Lung (tissue), 12 donors: Measurements from ENCODE around the gene ACBD6. TPM values are rescaled to one million over a fixed set of nuclear protein-coding genes. Genes with fewer than 3 reads are reported as not detected.
A peak's percentile ranks its signal among the peaks of the same experiment; 100 is the strongest.
"Not testable (repeated sequence)": the region's sequence is repeated elsewhere in the genome, so short reads cannot be mapped to it uniquely, and the experiment has no call there.

ENCODE experiments used
- ATAC-seq: fragments of 200-7000 bp; cut with Tn5 transposase; one replicate; pipeline ENCODE4 v1.9.1; 2020; ENCODE audit warnings: moderate number of reproducible peaks; ENCODE audit not compliant: insufficient read depth, low FRiP score
- DNase-seq, 3 donors: peaks; one replicate each; pipeline ENCODE4 v3.0.0-alpha.2; 2013 to 2017
- H3K27ac ChIP-seq, 2 donors: one replicate each; pipeline ENCODE4 v1.5.1; 2013; ENCODE audit warnings: mild to moderate bottlenecking in 2 of 2, moderate library complexity in 2 of 2, control low read depth in 1 of 2, inconsistent platforms in 1 of 2, low read depth in 1 of 2, low read length in 1 of 2
- H3K27me3 ChIP-seq, 3 donors: one replicate each; pipeline ENCODE4 v1.5.1; 2013; ENCODE audit warnings: low read length in 2 of 3; ENCODE audit not compliant: control insufficient read depth in 3 of 3, insufficient read depth in 3 of 3
- H3K36me3 ChIP-seq, 4 donors: one replicate each; pipeline ENCODE4 v1.5.1; 2013; ENCODE audit warnings: low read length in 4 of 4, mild to moderate bottlenecking in 1 of 4, moderate library complexity in 1 of 4; ENCODE audit not compliant: control insufficient read depth in 4 of 4, insufficient read depth in 4 of 4
- H3K4me1 ChIP-seq, 5 donors: one replicate each; pipeline ENCODE4 v1.5.1; 2013; ENCODE audit warnings: low read length in 5 of 5, mild to moderate bottlenecking in 2 of 5, moderate library complexity in 1 of 5; ENCODE audit not compliant: control insufficient read depth in 5 of 5, insufficient read depth in 5 of 5
- H3K4me3 ChIP-seq: one replicate; pipeline ENCODE4 v1.5.1; 2013; ENCODE audit warnings: mild to moderate bottlenecking, control low read depth, moderate library complexity
- H3K9ac ChIP-seq, 2 donors: one replicate each; pipeline ENCODE4 v1.5.1; 2013; ENCODE audit warnings: low read length in 2 of 2, control low read depth in 1 of 2; ENCODE audit not compliant: insufficient read depth in 1 of 2
- H3K9me3 ChIP-seq, 4 donors: one replicate each; pipeline ENCODE4 v1.5.1; 2013; ENCODE audit warnings: low read length in 3 of 4, mild to moderate bottlenecking in 1 of 4, moderate library complexity in 1 of 4; ENCODE audit not compliant: control insufficient read depth in 4 of 4, insufficient read depth in 3 of 4
- WGBS, 2 donors: extraction: QIAGEN DNeasy Blood & Tissue Kit; methylation state at CpG; one replicate each; pipeline ENCODE4 v1.1.7; 2013; 5-methylcytosine and 5-hydroxymethylcytosine counted together
- polyA plus RNA-seq, 2 donors: library from polyadenylated mRNA; stranded (reverse); fragments of 200-250 nt; gene quantifications; one replicate each; pipeline ENCODE4 v1.2.1, GENCODE V29; 2013
- total RNA-seq, 2 donors: library from RNA; depleted of rRNA in 1 of 2; stranded (reverse); fragments of >200 nt in 1 of 2; gene quantifications; one replicate each; pipeline ENCODE4 v1.2.1, GENCODE V29; 2014 to 2021
- TF ChIP-seq, protein P1 (sequence below): IDR thresholded peaks from 2 replicates; pipeline ENCODE4 v1.5.1; 2012; ENCODE audit warnings: mild to moderate bottlenecking; ENCODE audit errors: control extremely low read depth, extremely low read depth
- donor health status: control.
- donor health status: control.
- donor health status: Bipolar disorder and iron deficiency.
- donor health status: healthy.
- donor health status: DM: yes; HTN: yes; CAD: no.

Gene ACBD6
- total and polyA plus RNA-seq, 4 donors = 28.1 to 53.3 (median 41.1) TPM

- no peak for ATAC-seq
- peaks cover 0 to 17% (median 4%) of the 10 kb centered on the region in 5 donors for H3K4me1 ChIP-seq
- TF ChIP-seq, protein P1, sequence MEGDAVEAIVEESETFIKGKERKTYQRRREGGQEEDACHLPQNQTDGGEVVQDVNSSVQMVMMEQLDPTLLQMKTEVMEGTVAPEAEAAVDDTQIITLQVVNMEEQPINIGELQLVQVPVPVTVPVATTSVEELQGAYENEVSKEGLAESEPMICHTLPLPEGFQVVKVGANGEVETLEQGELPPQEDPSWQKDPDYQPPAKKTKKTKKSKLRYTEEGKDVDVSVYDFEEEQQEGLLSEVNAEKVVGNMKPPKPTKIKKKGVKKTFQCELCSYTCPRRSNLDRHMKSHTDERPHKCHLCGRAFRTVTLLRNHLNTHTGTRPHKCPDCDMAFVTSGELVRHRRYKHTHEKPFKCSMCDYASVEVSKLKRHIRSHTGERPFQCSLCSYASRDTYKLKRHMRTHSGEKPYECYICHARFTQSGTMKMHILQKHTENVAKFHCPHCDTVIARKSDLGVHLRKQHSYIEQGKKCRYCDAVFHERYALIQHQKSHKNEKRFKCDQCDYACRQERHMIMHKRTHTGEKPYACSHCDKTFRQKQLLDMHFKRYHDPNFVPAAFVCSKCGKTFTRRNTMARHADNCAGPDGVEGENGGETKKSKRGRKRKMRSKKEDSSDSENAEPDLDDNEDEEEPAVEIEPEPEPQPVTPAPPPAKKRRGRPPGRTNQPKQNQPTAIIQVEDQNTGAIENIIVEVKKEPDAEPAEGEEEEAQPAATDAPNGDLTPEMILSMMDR = no peak
- H3K4me3 ChIP-seq = no peak overlapping the region
- peak in 2 of 3 donors; percentile 55 to 61 for DNase-seq
- H3K36me3 ChIP-seq = no peaks in the 10 kb centered on the region
- H3K27ac ChIP-seq = no peak overlapping the region
- no peak overlapping the region for H3K9ac ChIP-seq
- H3K9me3 ChIP-seq = peaks cover 0 to 1% (median 0%) of the 10 kb centered on the region in 4 donors
- no peaks in the 10 kb centered on the region for H3K27me3 ChIP-seq
Measured at GRCh38 chr1:180425952-180426351, 76.4 kb downstream of the ACBD6 start.

GRCh38 chr1:180424848-180425457 lies 77.4 kb downstream of the ACBD6 start:
- Histone ChIP-seq H3K9me3 (peaks cover 0 to 1% (median 0%) of the 10 kb centered on the region in 4 donors), H3K4me3 (no peak overlapping the region)
- 91 to 93% methylated on average over 3 of the region's 3 CpGs for WGBS, 2 donors

GRCh38 chr1:180421614-180422013 lies 80.8 kb downstream of the ACBD6 start:
- TF ChIP-seq, protein P1 = no peak
- no peak for DNase-seq
- WGBS, 2 donors = 95 to 98% methylated on average over 1 of the region's 1 CpG
- Histone ChIP-seq H3K27ac (no peak overlapping the region), H3K9ac (no peak overlapping the region), H3K4me1 (peaks cover 0 to 17% (median 4%) of the 10 kb centered on the region in 5 donors), H3K27me3 (no peaks in the 10 kb centered on the region), H3K36me3 (peaks cover 0 to 3% (median 2%) of the 10 kb centered on the region in 4 donors), H3K4me3 (no peak overlapping the region), H3K9me3 (no peaks in the 10 kb centered on the region)
- no peak for ATAC-seq

More at GRCh38 chr1:180424848-180425457, 77.4 kb downstream of the ACBD6 start:
- no peak overlapping the region for H3K27ac ChIP-seq
- TF ChIP-seq, protein P1 = no peak
- peaks cover 0 to 2% (median 2%) of the 10 kb centered on the region in 4 donors for H3K36me3 ChIP-seq
- no peaks in the 10 kb centered on the region for H3K27me3 ChIP-seq
- ATAC-seq (no peak), DNase-seq (no peak)
- H3K4me1 ChIP-seq = peaks cover 0 to 17% (median 4%) of the 10 kb centered on the region in 5 donors
- H3K9ac ChIP-seq = no peak overlapping the region

DNA sequence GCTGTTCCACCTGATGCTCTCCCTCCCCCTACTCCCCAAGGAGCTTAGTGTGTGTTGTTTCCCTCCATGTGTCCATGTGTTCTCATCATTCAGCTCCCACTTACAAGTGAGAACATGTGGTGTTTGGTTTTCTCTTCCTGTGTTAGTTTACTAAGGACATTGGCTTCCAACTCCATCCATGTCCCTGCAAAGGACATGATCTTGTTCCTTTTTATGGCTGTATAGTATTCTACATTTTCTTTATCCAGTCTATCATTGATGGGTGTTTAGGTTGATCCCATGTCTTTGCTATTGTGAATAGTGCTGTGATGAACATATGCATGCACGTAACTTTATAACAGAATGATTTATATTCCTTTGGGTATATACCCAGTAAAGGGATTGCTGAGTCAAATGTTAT lies 81.2 kb downstream of the ACBD6 start:
- not testable (repeated sequence) for H3K4me3 ChIP-seq, H3K9ac ChIP-seq, ATAC-seq, DNase-seq, H3K27ac ChIP-seq, H3K27me3 ChIP-seq, H3K9me3 ChIP-seq, H3K36me3 ChIP-seq
- 98 to 100% methylated on average over 1 of the region's 1 CpG for WGBS, 2 donors
- H3K4me1 ChIP-seq = peaks cover 0 to 12% (median 4%) of the 10 kb centered on the region in 5 donors
